Activated T-cell treated with anti-CD3 and anti-CD28 coated beads for 48 hours (primary cell): ENCODE measurements around the gene OSBPL2.

Experiments
- DNase-seq: peaks from one replicate; pipeline ENCODE4 v3.0.0-alpha.2; 2020; ENCODE audit warnings: low read depth

OSBPL2 gene

GRCh38 chr20:62235777-62236157, 2.6 kb upstream of the OSBPL2 start:
- no peak for DNase-seq

GRCh38 chr20:62236200-62236599, 2.1 kb upstream of the OSBPL2 start:
- DNase-seq: no peak

GRCh38 chr20:62236766-62237513, 1.4 kb upstream of the OSBPL2 start:
- no peak for DNase-seq

- no peak for DNase-seq
Measured at GRCh38 chr20:62237514-62237800, 864 bp upstream of the OSBPL2 start.

- no peak for DNase-seq
Measured at GRCh38 chr20:62238569-62239277, 402 bp downstream of the OSBPL2 start.

- DNase-seq: no peak
Measured at GRCh38 chr20:62239278-62239879, 1.1 kb downstream of the OSBPL2 start.

- no peak for DNase-seq
Measured at GRCh38 chr20:62240020-62240685, 1.8 kb downstream of the OSBPL2 start.

GRCh38 chr20:62241506-62241905, 3.2 kb downstream of the OSBPL2 start:
- DNase-seq: no peak

- no peak for DNase-seq
Measured at GRCh38 chr20:62242176-62242575, 3.9 kb downstream of the OSBPL2 start.

GRCh38 chr20:62243106-62243505, 4.8 kb downstream of the OSBPL2 start:
- DNase-seq: no peak

- no peak for DNase-seq
Measured at GRCh38 chr20:62243906-62244515, 5.7 kb downstream of the OSBPL2 start.

- DNase-seq: no peak
Measured at GRCh38 chr20:62244644-62245108, 6.4 kb downstream of the OSBPL2 start.

- DNase-seq: no peak
Measured at GRCh38 chr20:62245911-62246280, 7.6 kb downstream of the OSBPL2 start.

GRCh38 chr20:62246431-62246830, 8.1 kb downstream of the OSBPL2 start:
- DNase-seq: no peak

GRCh38 chr20:62246872-62247652, 8.7 kb downstream of the OSBPL2 start:
- no peak for DNase-seq

- no peak for DNase-seq
Measured at GRCh38 chr20:62248890-62249560, 10.7 kb downstream of the OSBPL2 start.

GRCh38 chr20:62252342-62252966, 14.1 kb downstream of the OSBPL2 start:
- no peak for DNase-seq

- DNase-seq: no peak
Measured at GRCh38 chr20:62253398-62253797, 15.1 kb downstream of the OSBPL2 start.

GRCh38 chr20:62254021-62254724, 15.9 kb downstream of the OSBPL2 start:
- no peak for DNase-seq

- DNase-seq: no peak
Measured at GRCh38 chr20:62255976-62256375, 17.7 kb downstream of the OSBPL2 start.
